Astrocyte of the cerebellum (primary cell): ENCODE results near the gene SLC30A2.

Experiments used
- DNase-seq: peaks from one replicate; pipeline ENCODE4 v3.0.0-alpha.2; 2011; ENCODE audit warnings: low read depth
- H3K4me3 ChIP-seq: 2 replicates; pipeline ENCODE4 v1.5.1; 2011; ENCODE audit warnings: mild to moderate bottlenecking, low read depth, low read length, moderate library complexity
- CTCF ChIP-seq: IDR thresholded peaks from 2 replicates; pipeline ENCODE4 v1.5.1; 2012; ENCODE audit warnings: low read length, low read depth, moderate library complexity, mild to moderate bottlenecking; ENCODE audit errors: missing control alignments
- in situ Hi-C: cut with HindIII; loops from 2 replicates; pipeline ENCODE4 v1.10.0; 2017; ENCODE audit warnings: low sequenced_read_pairs

The SLC30A2 gene

DNA sequence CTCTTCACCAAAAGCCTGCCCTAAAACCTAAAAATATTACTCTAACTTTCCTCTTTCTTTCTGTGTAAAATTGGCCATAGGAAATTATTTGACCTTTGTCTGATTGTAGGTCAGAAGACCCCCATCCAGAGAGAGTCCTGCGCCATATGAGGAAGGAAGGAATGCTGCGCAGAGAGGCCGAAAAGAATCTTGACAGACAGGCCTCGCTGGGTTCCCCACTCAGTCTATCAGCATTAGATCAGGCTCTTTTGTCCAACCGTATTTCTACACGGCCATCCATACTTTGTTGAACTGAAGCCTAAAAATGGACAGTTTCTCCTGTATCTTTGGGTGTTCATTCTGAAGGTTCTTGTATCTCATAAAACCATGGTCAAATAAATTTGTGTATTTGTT, 4.3 kb upstream of the SLC30A2 start:
- no peak for TF ChIP-seq CTCF
- no peak overlapping the region for H3K4me3 ChIP-seq
- in situ Hi-C loops: no loop called here
- DNase-seq: no peak

- TF ChIP-seq CTCF: no peak
- DNase-seq: no peak
- in situ Hi-C loops: no loop called here
- no peak overlapping the region for H3K4me3 ChIP-seq
These were observed 3.8 kb upstream of the SLC30A2 start for GRCh38 chr1:26049531-26050247.

DNA sequence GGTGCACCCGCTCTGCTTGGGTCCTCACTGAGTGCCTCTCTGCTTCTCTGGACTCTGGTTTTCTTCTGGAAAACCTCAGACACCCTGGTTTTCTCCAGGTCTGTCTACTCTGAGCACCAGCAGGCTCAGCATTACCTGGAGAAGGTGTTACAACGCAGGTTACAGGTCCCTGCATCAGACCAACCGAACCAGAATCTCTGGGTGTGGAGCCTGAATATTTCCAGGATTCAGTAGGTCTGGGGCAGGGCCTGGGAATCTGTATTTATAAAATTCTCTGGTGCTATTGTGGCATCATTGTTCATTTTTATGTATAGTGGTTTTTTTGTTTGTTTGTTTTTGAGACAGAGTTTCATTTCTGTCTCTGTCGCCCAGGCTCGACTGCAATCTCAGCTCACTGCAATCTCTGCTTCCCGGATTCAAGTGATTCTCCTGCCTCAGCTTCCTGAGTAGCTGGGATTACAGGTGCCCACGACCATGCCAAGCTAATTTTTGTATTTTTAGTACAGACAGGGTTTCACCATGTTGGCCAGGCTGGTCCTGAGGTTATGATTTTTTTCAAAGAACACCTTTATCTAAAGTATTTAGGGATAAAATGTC, 1.5 kb upstream of the SLC30A2 start:
- in situ Hi-C loops: no loop called here
- DNase-seq: no peak
- TF ChIP-seq CTCF: no peak
- H3K4me3 ChIP-seq: no peak overlapping the region

- H3K4me3 ChIP-seq: no peak overlapping the region
- TF ChIP-seq CTCF: no peak
- in situ Hi-C loops: no loop called here
- no peak for DNase-seq
These were observed 553 bp upstream of the SLC30A2 start for GRCh38 chr1:26046246-26047095.

GRCh38 chr1:26044971-26045721, 772 bp downstream of the SLC30A2 start:
- in situ Hi-C loops: no loop called here
- no peak overlapping the region for H3K4me3 ChIP-seq

More at GRCh38 chr1:26044971-26045721, 772 bp downstream of the SLC30A2 start:
- TF ChIP-seq CTCF: no peak
- DNase-seq: no peak
